Ishikawa (cell line): Measurements from ENCODE around the gene TNS1.

Experiments
- FOXM1 ChIP-seq: IDR thresholded peaks from 2 replicates; pipeline ENCODE4 v1.6.1; 2012; ENCODE audit warnings: low read depth, borderline replicate concordance
- RAD21 ChIP-seq: IDR thresholded peaks from 2 replicates; pipeline ENCODE4 v1.6.1; 2012; ENCODE audit warnings: low read depth

- no peak for TF ChIP-seq RAD21
- no peak for TF ChIP-seq FOXM1
Observed at GRCh38 chr2:217995731-217996231, 7.0 kb downstream of the TNS1 start.
